GM12878 (cell line): ENCODE results near the gene PEX11B. TPM values are rescaled to one million over a fixed set of nuclear protein-coding genes. Genes with fewer than 3 reads are reported as not detected.

ENCODE experiments used
- ATAC-seq: fragments of 200-7000 bp; cut with Tn5 transposase; 3 replicates; pipeline ENCODE4 v1.9.1; 2020; ENCODE audit warnings: mild to moderate bottlenecking, moderate library complexity
- BruUV-seq: library from RNA; stranded (reverse); fragments of 400-500 nt; replicated peaks from 2 replicates; lab custom pipeline; 2021; lab: Mats Ljungman, UMichigan
- CTCF ChIA-PET: fragments of 300-600 bp; sonication (Branson Sonifier 250); formaldehyde crosslinking; extraction: SDS; loops from one replicate; lab custom pipeline; 2021; ENCODE audit warnings: inconsistent platforms; lab: Yijun Ruan, JAX
- POLR2A ChIA-PET: fragments of 350-600 bp; formaldehyde crosslinking; extraction: SDS; loops from one replicate; lab custom pipeline; 2021; ENCODE audit warnings: inconsistent platforms; lab: Charles Lee
- RAD21 ChIA-PET: fragments of 300-600 bp; sonication (Branson Sonifier 250); formaldehyde crosslinking; loops from one replicate; lab custom pipeline; 2023; ENCODE audit warnings: antibody characterized with exemption; ENCODE audit not compliant: unreplicated experiment; lab: Charles Lee
- SMC1A ChIA-PET: fragments of 300-600 bp; sonication (Branson Sonifier 250); formaldehyde crosslinking; loops from one replicate; lab custom pipeline; 2023; ENCODE audit not compliant: unreplicated experiment, uncharacterized antibody; lab: Charles Lee
- DNase-seq: peaks from one replicate; pipeline ENCODE4 v3.0.0-alpha.2; 2011; ENCODE audit warnings: low read depth, low spot score
- FAIRE-seq: peaks from 3 replicates; lab custom pipeline; 2011; peaks lifted over from hg19 to GRCh38; lab: Jason Lieb, UNC
- H2AFZ ChIP-seq: 2 replicates; pipeline ENCODE4 v1.6.0; 2011; ENCODE audit warnings: low read depth, low read length, control low read depth; ENCODE audit not compliant: control insufficient read depth
- H3K27ac ChIP-seq: 2 replicates; pipeline ENCODE4 v1.5.1; 2011; ENCODE audit warnings: control low read depth; ENCODE audit not compliant: control insufficient read depth, insufficient read depth
- H3K27me3 ChIP-seq, 2 experiments: replicated peaks in 1 of 2; 2 replicates each; pipeline versions ENCODE4 v1.6.0 to v1.6.1; 2011; ENCODE audit warnings: low read length in 1 of 2; ENCODE audit not compliant: control insufficient read depth in 2 of 2, insufficient read depth in 2 of 2
- H3K36me3 ChIP-seq, 2 experiments: 2 replicates each; pipeline ENCODE4 v1.5.1; 2011; ENCODE audit warnings: low read length in 1 of 2; ENCODE audit not compliant: control insufficient read depth in 2 of 2, insufficient read depth in 2 of 2
- H3K4me1 ChIP-seq: 2 replicates; pipeline ENCODE4 v1.6.1; 2011; ENCODE audit warnings: mild to moderate bottlenecking, low read length, moderate library complexity, mixed read lengths; ENCODE audit not compliant: control insufficient read depth, insufficient read depth
- H3K4me2 ChIP-seq: 2 replicates; pipeline ENCODE4 v1.6.0; 2011; ENCODE audit warnings: control low read depth; ENCODE audit not compliant: control insufficient read depth, insufficient read depth
- H3K4me3 ChIP-seq: fragments of 200-600 bp; sonication (generic); 2 replicates; pipeline ENCODE4 v1.5.1; 2016
- H3K79me2 ChIP-seq: 2 replicates; pipeline ENCODE4 v1.6.0; 2011; ENCODE audit warnings: low read length; ENCODE audit not compliant: control insufficient read depth, insufficient read depth
- H3K9ac ChIP-seq: 2 replicates; pipeline ENCODE4 v1.8.0; 2011; ENCODE audit warnings: low read length, control low read depth, mixed read lengths; ENCODE audit not compliant: control insufficient read depth, insufficient read depth
- H3K9me3 ChIP-seq: replicated peaks from 3 replicates; pipeline ENCODE4 v1.5.1; 2011; ENCODE audit warnings: mild to moderate bottlenecking, low read length; ENCODE audit not compliant: control insufficient read depth, insufficient read depth
- H4K20me1 ChIP-seq: 2 replicates; pipeline ENCODE4 v1.6.0; 2011; ENCODE audit not compliant: control insufficient read depth, insufficient read depth
- CREM ChIP-seq: IDR thresholded peaks from 2 replicates; pipeline ENCODE4 v1.6.1; 2014; ENCODE audit warnings: antibody characterized with exemption, low read depth
- FOXM1 ChIP-seq: IDR thresholded peaks from 2 replicates; pipeline ENCODE4 v1.6.1; 2012; ENCODE audit warnings: low read depth, mild to moderate bottlenecking, inconsistent platforms, low read length, moderate library complexity
- JUND ChIP-seq: IDR thresholded peaks from 2 replicates; pipeline ENCODE4 v1.6.1; 2012; ENCODE audit warnings: low read depth, mild to moderate bottlenecking, low read length, improper control_type of control experiment, moderate library complexity
- NR2C2 ChIP-seq: IDR thresholded peaks from 2 replicates; pipeline ENCODE4 v1.6.1; 2011; ENCODE audit warnings: borderline replicate concordance, low read depth; ENCODE audit not compliant: control insufficient read depth, insufficient read length
- PAX8 ChIP-seq: fragments of 450-650 bp; IDR thresholded peaks from 2 replicates; pipeline ENCODE4 v1.6.1; 2017; ENCODE audit warnings: mild to moderate bottlenecking, moderate library complexity
- RAD51 ChIP-seq: fragments of 450-650 bp; IDR thresholded peaks from 2 replicates; pipeline ENCODE4 v1.6.1; 2016; ENCODE audit warnings: moderate library complexity, mild to moderate bottlenecking, inconsistent platforms
- ZSCAN29 ChIP-seq: fragments of 450-650 bp; IDR thresholded peaks from 2 replicates; pipeline ENCODE4 v1.6.1; 2017; ENCODE audit warnings: mild to moderate bottlenecking, moderate library complexity
- WGBS: methylation state at CpG from one replicate; pipeline ENCODE4 v1.1.6; 2016; ENCODE audit warnings: low lambda C conversion rate; ENCODE audit not compliant: insufficient replicate concordance, insufficient coverage; ENCODE audit errors: missing lambda C conversion rate; 5-methylcytosine and 5-hydroxymethylcytosine counted together
- in situ Hi-C: fragments of 300-500 bp; cut with MboI; formaldehyde crosslinking; loops from 9 replicates; pipeline ENCODE4 v1.14.3; 2018; ENCODE audit warnings: mixed read lengths
- intact Hi-C: fragments of 100-400 bp; cut with micrococcal nuclease; formaldehyde crosslinking; loops from one replicate; pipeline ENCODE4 v1.14.2; 2022; ENCODE audit not compliant: unreplicated experiment
- polyA plus RNA-seq, 11 experiments: library from polyadenylated mRNA; depleted of rRNA in 4 of 11; unstranded in 6 of 11; stranded (reverse) in 5 of 11; fragments of >200 nt; fragmentation: Nextera tagmentation in 4 of 11; fragmentation: Illumina TruSeq in 1 of 11; extraction: Ambion mirVana in 4 of 11; extraction: Trizol in 1 of 11; gene quantifications; 1 replicate in 1 of 11; 2 replicates in 10 of 11; pipeline versions ENCODE4 v1.2.1 to v1.2.3, GENCODE V29; 2011 to 2016; ENCODE audit warnings: inconsistent platforms in 2 of 11, missing spikeins in 2 of 11, low read depth in 1 of 11
- total RNA-seq, 4 experiments: library from RNA; depleted of rRNA in 3 of 4; stranded (reverse); fragments of >200 nt in 3 of 4; fragmentation: Illumina TruSeq in 1 of 4; extraction: Trizol in 1 of 4; gene quantifications; 2 replicates each; pipeline versions ENCODE4 v1.2.1 to v1.2.3, GENCODE V29; 2013 to 2021

The PEX11B gene
- total and polyA plus RNA-seq, 10 of the 15 experiments (the other 5 are each of a cell fraction or from before 2014, with no cell fraction given) = 24.9 to 129 (median 40.7) TPM

DNA sequence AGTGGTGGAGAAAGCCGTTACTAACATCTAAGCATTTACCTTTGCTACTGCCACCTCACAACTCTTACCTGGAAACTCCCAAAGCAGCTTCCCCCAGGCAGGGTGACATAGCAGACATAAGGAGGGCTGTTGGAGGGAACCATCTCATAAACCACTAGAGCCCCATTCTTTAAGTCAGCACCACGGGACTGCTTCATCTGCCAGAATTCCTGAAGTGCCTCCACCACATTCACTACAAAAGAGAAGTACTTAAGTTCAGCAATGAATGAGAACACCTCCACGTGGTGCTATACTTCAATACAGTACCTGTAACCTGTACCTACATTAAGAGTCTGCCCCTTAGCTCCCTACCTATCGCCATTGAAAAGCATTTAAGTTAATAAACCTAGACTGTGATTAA lies 29.0 kb upstream of the PEX11B start:
- RAD21 ChIA-PET = no interaction called here
- FAIRE-seq = no peak

DNA sequence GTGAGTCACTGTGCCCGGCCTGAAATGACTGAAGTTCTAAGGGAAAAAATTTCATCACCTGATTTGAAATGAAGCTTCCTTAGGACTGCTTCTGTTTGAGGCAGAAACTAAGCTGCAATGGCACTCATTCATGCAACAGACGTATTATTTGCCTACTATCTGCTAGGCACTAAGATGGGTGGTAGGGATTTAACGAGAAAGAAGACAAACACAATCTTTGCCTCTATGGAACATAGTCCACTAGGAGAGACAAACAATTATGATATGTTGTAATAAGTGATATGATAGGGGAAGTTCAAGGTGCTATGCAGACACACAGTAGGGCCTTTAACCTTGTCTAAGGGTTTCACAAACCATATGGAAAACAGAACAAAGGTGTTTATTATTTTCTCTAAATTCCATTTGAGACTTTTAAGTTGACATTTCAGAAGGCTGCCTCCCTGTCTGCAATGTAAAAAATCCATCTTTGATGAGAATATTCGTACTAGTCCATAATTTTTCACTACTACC lies 28.0 kb upstream of the PEX11B start:
- ChIA-PET POLR2A (interaction anchor here (0.7 to 1.6 kb wide), 3 partner anchors 9 to 11 kb away, joined by 4 to 8 read pairs (median 7); partner anchors contain the start of gene LIX1L), SMC1A (no interaction called here), CTCF (no interaction called here), RAD21 (no interaction called here)
- no peak overlapping the region for H3K9ac ChIP-seq
- H3K4me1 ChIP-seq = no peaks in the 10 kb centered on the region
- TF ChIP-seq RAD51 (no peak), FOXM1 (no peak), ZSCAN29 (no peak), PAX8 (no peak), JUND (no peak), NR2C2 (no peak)
- H3K79me2 ChIP-seq = no peaks in the 10 kb centered on the region; the same call in 1 of the 2 replicates
- peaks cover 0 to 10% of the 10 kb centered on the region in 2 experiments; a peak in 1 of 4 replicates for H3K36me3 ChIP-seq
- intact Hi-C loops (no loop called here), in situ Hi-C loops (no loop called here)
- ATAC-seq (no peak), FAIRE-seq (no peak), DNase-seq (no peak)
- no peaks in the 10 kb centered on the region for H3K9me3 ChIP-seq
- H4K20me1 ChIP-seq = no peaks in the 10 kb centered on the region
- no peak overlapping the region for H2AFZ ChIP-seq
- no peaks in the 10 kb centered on the region for H3K27me3 ChIP-seq
- 95% methylated on average over 4 of the region's 4 CpGs for WGBS
- no peak overlapping the region for H3K4me3 ChIP-seq
- H3K27ac ChIP-seq = no peak overlapping the region
- H3K4me2 ChIP-seq = no peak overlapping the region
- BruUV-seq = no TSS peak

More for the DNA sequence above, 29.0 kb upstream of the PEX11B start:
- Histone ChIP-seq H3K4me1 (no peaks in the 10 kb centered on the region), H3K9me3 (no peaks in the 10 kb centered on the region), H3K79me2 (no peaks in the 10 kb centered on the region; the same call in 1 of the 2 replicates), H4K20me1 (no peaks in the 10 kb centered on the region), H3K4me3 (no peak overlapping the region), H3K9ac (no peak overlapping the region), H3K27me3 (no peaks in the 10 kb centered on the region), H3K36me3 (peaks cover 0 to 5% of the 10 kb centered on the region in 2 experiments; a peak in 1 of 4 replicates), H2AFZ (no peak overlapping the region), H3K27ac (no peak overlapping the region), H3K4me2 (no peak overlapping the region)
- in situ Hi-C loops (no loop called here), intact Hi-C loops (no loop called here)
- SMC1A ChIA-PET = no interaction called here
- no TSS peak for BruUV-seq
- POLR2A ChIA-PET = no interaction called here
- WGBS = 75% methylated on average over 4 of the region's 4 CpGs
- TF ChIP-seq CREM = no peak
- ATAC-seq (no peak), DNase-seq (no peak)
- CTCF ChIA-PET = no interaction called here
